IPS-18a (cell line): ENCODE measurements around the gene PPP2R3A.

ENCODE experiments used
- H3K27ac ChIP-seq: one replicate; pipeline ENCODE4 v1.5.1; 2013; ENCODE audit warnings: low read length
- H3K27me3 ChIP-seq: one replicate; pipeline ENCODE4 v1.6.1; 2013; ENCODE audit warnings: mild to moderate bottlenecking, low read length; ENCODE audit not compliant: control insufficient read depth, insufficient read depth
- H3K36me3 ChIP-seq: one replicate; pipeline ENCODE4 v1.6.1; 2013; ENCODE audit warnings: low read depth, low read length; ENCODE audit not compliant: control insufficient read depth
- H3K4me1 ChIP-seq: one replicate; pipeline ENCODE4 v1.6.1; 2013; ENCODE audit warnings: low read depth, low read length; ENCODE audit not compliant: control insufficient read depth
- H3K4me3 ChIP-seq: one replicate; pipeline ENCODE4 v1.5.1; 2013; ENCODE audit warnings: low read length
- H3K9ac ChIP-seq: one replicate; pipeline ENCODE4 v1.6.1; 2013; ENCODE audit warnings: mild to moderate bottlenecking, low read length, moderate library complexity
- H3K9me3 ChIP-seq: one replicate; pipeline ENCODE4 v1.6.1; 2013; ENCODE audit warnings: low read depth, low read length; ENCODE audit not compliant: control insufficient read depth

PPP2R3A gene

GRCh38 chr3:135994708-135995337 lies 29.3 kb downstream of the PPP2R3A start:
- Histone ChIP-seq H3K36me3 (no peaks in the 10 kb centered on the region), H3K27ac (no peak overlapping the region), H3K9ac (no peak overlapping the region), H3K27me3 (no peaks in the 10 kb centered on the region), H3K9me3 (no peaks in the 10 kb centered on the region), H3K4me1 (peaks cover 16% of the 10 kb centered on the region), H3K4me3 (no peak overlapping the region)

GRCh38 chr3:135995766-135996165 lies 30.2 kb downstream of the PPP2R3A start:
- H3K36me3 ChIP-seq, result no peaks in the 10 kb centered on the region
- peaks cover 16% of the 10 kb centered on the region for H3K4me1 ChIP-seq
- no peaks in the 10 kb centered on the region for H3K27me3 ChIP-seq

GRCh38 chr3:135997554-135998320 lies 32.2 kb downstream of the PPP2R3A start:
- H3K36me3 ChIP-seq, result no peaks in the 10 kb centered on the region
- no peaks in the 10 kb centered on the region for H3K27me3 ChIP-seq
- peaks cover 16% of the 10 kb centered on the region for H3K4me1 ChIP-seq
- H3K9ac ChIP-seq, result no peak overlapping the region
- H3K4me3 ChIP-seq, result no peak overlapping the region
- no peaks in the 10 kb centered on the region for H3K9me3 ChIP-seq
- no peak overlapping the region for H3K27ac ChIP-seq

More at GRCh38 chr3:135995766-135996165, 30.2 kb downstream of the PPP2R3A start:
- no peak overlapping the region for H3K4me3 ChIP-seq
- no peak overlapping the region for H3K27ac ChIP-seq
- no peak overlapping the region for H3K9ac ChIP-seq
- no peaks in the 10 kb centered on the region for H3K9me3 ChIP-seq

DNA sequence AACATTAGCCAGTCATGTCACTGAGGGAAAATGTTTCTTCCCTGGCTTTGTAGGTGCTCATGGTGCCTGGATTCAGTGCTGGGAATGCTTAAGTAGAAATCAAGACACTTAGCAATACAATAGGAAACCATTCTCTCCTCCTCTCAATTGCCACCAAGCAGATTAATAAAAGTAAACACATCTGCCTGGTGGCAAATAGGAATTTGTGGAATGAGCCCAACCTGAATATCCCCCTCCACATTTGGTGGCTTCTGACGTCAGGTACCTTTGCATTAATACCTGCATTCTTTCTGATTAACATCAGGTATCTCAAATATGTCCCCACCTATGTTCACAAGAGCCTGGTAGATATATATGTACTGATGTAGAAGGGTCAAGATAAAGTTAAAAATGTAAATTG lies 42.7 kb downstream of the PPP2R3A start:
- no peaks in the 10 kb centered on the region for H3K27me3 ChIP-seq
- peaks cover 3% of the 10 kb centered on the region for H3K36me3 ChIP-seq
- H3K9ac ChIP-seq, result no peak overlapping the region
- peaks cover 8% of the 10 kb centered on the region for H3K4me1 ChIP-seq
- no peak overlapping the region for H3K27ac ChIP-seq
- H3K9me3 ChIP-seq, result no peaks in the 10 kb centered on the region
- H3K4me3 ChIP-seq, result no peak overlapping the region

GRCh38 chr3:136008732-136009470 lies 43.4 kb downstream of the PPP2R3A start:
- Histone ChIP-seq H3K4me3 (no peak overlapping the region), H3K4me1 (peaks cover 8% of the 10 kb centered on the region), H3K36me3 (peaks cover 3% of the 10 kb centered on the region), H3K9me3 (no peaks in the 10 kb centered on the region), H3K27me3 (no peaks in the 10 kb centered on the region), H3K27ac (no peak overlapping the region), H3K9ac (no peak overlapping the region)

DNA sequence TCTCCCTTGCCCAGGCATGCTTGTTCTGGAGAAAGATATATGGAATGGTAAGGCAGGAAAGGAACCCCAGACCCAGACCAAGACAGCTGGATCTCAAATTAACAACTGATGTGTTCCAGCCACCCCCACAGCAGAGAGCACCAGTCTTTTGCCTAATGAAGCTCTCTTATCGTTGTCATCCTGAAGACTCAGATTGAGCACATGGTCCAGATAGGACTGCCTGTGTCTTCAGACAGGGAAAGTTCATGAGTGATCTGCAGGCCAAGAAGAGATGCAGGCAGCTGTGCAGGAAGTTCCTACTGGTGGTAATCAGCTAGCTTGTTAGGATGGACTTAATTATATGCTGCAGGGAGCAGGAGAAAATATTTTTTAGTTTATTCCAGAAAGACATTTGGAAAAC lies 53.3 kb downstream of the PPP2R3A start:
- Histone ChIP-seq H3K4me3 (no peak overlapping the region), H3K9ac (no peak overlapping the region), H3K27me3 (no peaks in the 10 kb centered on the region), H3K27ac (no peak overlapping the region), H3K9me3 (no peaks in the 10 kb centered on the region), H3K36me3 (no peaks in the 10 kb centered on the region), H3K4me1 (no peaks in the 10 kb centered on the region)

GRCh38 chr3:136021803-136022202 lies 56.3 kb downstream of the PPP2R3A start:
- Histone ChIP-seq H3K4me1 (no peaks in the 10 kb centered on the region), H3K4me3 (no peak overlapping the region), H3K9me3 (no peaks in the 10 kb centered on the region), H3K27me3 (no peaks in the 10 kb centered on the region), H3K27ac (no peak overlapping the region), H3K9ac (no peak overlapping the region), H3K36me3 (no peaks in the 10 kb centered on the region)

DNA sequence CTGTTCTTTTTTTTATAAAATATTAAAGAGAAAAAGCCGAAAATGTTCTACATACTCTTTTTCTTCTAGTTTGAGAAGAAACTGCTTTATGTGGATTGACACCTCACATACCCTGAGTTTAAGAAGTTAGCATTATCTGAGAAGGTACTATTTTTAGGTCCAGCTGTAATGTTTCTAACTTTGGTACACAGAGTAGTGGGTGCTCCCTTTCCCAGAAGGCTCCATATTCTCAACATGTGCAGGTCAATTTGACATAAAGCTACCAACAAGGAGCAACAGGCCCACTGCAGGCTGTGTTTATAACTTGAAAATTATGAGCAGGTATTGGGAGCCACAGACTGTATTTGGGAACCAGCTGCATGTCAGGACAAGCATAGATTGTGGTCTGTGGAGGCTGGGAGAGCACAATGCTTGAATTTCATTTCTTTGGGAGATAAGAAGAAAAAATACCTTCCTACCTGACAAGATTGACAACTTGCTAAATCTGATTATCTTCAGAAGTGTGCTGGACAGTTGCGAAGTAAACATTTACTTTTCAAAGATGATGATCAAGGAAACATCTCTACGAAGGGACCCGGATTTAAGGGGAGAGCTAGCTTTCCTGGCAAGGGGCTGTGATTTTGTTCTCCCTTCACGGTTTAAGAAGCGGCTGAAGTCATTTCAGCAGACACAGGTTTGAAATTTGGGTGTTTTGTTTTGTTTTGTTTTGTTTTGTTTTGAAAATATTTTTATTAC lies 57.2 kb downstream of the PPP2R3A start:
- H3K4me3 ChIP-seq, result no peak overlapping the region
- H3K27ac ChIP-seq, result no peak overlapping the region
- H3K4me1 ChIP-seq, result no peaks in the 10 kb centered on the region
- H3K9me3 ChIP-seq, result no peaks in the 10 kb centered on the region
- peaks cover 1% of the 10 kb centered on the region for H3K36me3 ChIP-seq
- H3K27me3 ChIP-seq, result no peaks in the 10 kb centered on the region
- no peak overlapping the region for H3K9ac ChIP-seq

GRCh38 chr3:136023264-136023978 lies 57.9 kb downstream of the PPP2R3A start:
- no peaks in the 10 kb centered on the region for H3K27me3 ChIP-seq
- no peak overlapping the region for H3K27ac ChIP-seq
- H3K4me3 ChIP-seq, result no peak overlapping the region
- no peak overlapping the region for H3K9ac ChIP-seq
- peaks cover 7% of the 10 kb centered on the region for H3K36me3 ChIP-seq
- H3K9me3 ChIP-seq, result no peaks in the 10 kb centered on the region
- no peaks in the 10 kb centered on the region for H3K4me1 ChIP-seq

DNA sequence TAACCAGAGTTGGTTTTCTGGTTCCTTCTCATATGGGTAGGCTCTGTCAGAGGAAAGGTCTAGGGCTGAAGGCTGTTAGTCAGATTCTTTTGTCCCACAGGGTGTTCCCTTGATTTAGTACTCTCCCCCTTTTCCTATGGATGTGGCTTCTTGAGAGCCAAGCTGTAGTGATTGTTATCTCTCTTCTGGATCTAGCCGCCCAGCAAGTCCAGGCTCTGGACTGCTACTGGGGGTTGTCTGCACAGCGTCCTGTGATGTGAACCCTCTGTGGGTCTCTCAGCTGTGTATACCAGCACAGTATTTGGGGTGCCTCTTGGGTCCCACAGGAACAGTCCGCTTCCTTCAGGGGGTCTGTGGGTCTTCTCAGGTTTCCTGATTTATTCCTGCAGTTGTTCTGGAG lies 70.8 kb downstream of the PPP2R3A start:
- no peak overlapping the region for H3K9ac ChIP-seq
- H3K4me3 ChIP-seq, result no peak overlapping the region
- peaks cover under 1% of the 10 kb centered on the region for H3K4me1 ChIP-seq
- no peak overlapping the region for H3K27ac ChIP-seq
- H3K9me3 ChIP-seq, result no peaks in the 10 kb centered on the region
- H3K36me3 ChIP-seq, result no peaks in the 10 kb centered on the region
- no peaks in the 10 kb centered on the region for H3K27me3 ChIP-seq

- Histone ChIP-seq H3K36me3 (no peaks in the 10 kb centered on the region), H3K9ac (no peak overlapping the region), H3K27me3 (no peaks in the 10 kb centered on the region), H3K4me3 (no peak overlapping the region), H3K9me3 (no peaks in the 10 kb centered on the region), H3K4me1 (peaks cover 6% of the 10 kb centered on the region), H3K27ac (no peak overlapping the region)
Observed at GRCh38 chr3:136038668-136039067, 73.1 kb downstream of the PPP2R3A start.
